ENCODE data around the gene OXCT2.
"Not testable (repeated sequence)": the region's sequence is repeated elsewhere in the genome, so short reads cannot be mapped to it uniquely, and the experiment has no call there.

The OXCT2 gene
- long read RNA-seq, partial matches to known transcripts = 0 of 1 reads
- long read RNA-seq, other reads (novel, unspliced or antisense) = 0 of 1 reads

GRCh38 chr1:39771022-39771532, at the start of gene OXCT2:
OXCT2 (minus strand) TSS chr1:39771348; CDS start chr1:39771255, 93 bp downstream.
- H3K4me3 ChIP-seq (replicated peaks; ENCODE audit: insufficient read depth, low read length); H3K27me3 ChIP-seq (ENCODE audit: insufficient read depth, poor library complexity, severe bottlenecking); H3K27ac ChIP-seq (replicated peaks); DNase-seq (ENCODE audit: low read depth in 1 of 2, low spot score in 1 of 2): not testable (repeated sequence)

GRCh38 chr1:39819091-39819812, 48.1 kb upstream of the OXCT2 start:
- no peak overlapping the region for H3K27ac ChIP-seq (replicated peaks)
- no peaks in the 10 kb centered on the region for H3K27me3 ChIP-seq (ENCODE audit: insufficient read depth, poor library complexity, severe bottlenecking)
- TF ChIP-seq POLR2AphosphoS5 (IDR thresholded peaks at IDR 0.05; ENCODE audit: low read depth) (no peak), REST (IDR thresholded peaks at IDR 0.05; ENCODE audit: insufficient replicate concordance, low read depth) (no peak), SPI1 (IDR thresholded peaks at IDR 0.05; ENCODE audit: borderline replicate concordance, low read depth) (no peak), GABPA (IDR thresholded peaks at IDR 0.05; ENCODE audit: low read depth) (no peak), CTCF (IDR thresholded peaks at IDR 0.05; ENCODE audit: insufficient read depth, low read length) (no peak)
- DNase-seq (ENCODE audit: low read depth in 1 of 2, low spot score in 1 of 2) = no peak
- no peak overlapping the region for H3K4me3 ChIP-seq (replicated peaks; ENCODE audit: insufficient read depth, low read length)

DNA sequence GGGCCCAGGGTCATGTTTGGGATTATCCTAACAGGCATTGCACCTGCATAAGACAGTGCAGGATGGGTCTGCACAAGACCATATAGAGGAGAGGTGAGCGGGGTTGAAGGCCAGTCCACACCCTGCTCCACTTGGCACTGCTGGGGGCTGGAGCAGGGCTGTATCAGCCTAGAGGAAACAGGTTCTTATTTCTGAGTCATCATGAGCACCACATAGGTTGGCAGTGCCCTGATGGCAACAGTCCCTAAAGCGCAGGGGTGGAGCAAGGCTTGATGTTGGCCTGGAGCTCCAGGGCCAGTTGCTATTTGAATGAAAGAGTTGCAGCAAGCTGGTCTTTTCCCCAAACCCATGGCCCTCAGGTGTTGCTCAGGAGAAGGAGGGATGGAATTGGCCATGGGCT, 47.3 kb upstream of the OXCT2 start:
- DNase-seq (ENCODE audit: low read depth in 1 of 2, low spot score in 1 of 2) = no peak
- TF ChIP-seq REST (IDR thresholded peaks at IDR 0.05; ENCODE audit: insufficient replicate concordance, low read depth) = no peak
- no peak for TF ChIP-seq SPI1 (IDR thresholded peaks at IDR 0.05; ENCODE audit: borderline replicate concordance, low read depth)
- TF ChIP-seq POLR2AphosphoS5 (IDR thresholded peaks at IDR 0.05; ENCODE audit: low read depth) = no peak
- TF ChIP-seq CTCF (IDR thresholded peaks at IDR 0.05; ENCODE audit: insufficient read depth, low read length) = no peak
- no peak overlapping the region for H3K4me3 ChIP-seq (replicated peaks; ENCODE audit: insufficient read depth, low read length)
- no peak overlapping the region for H3K27ac ChIP-seq (replicated peaks)
- H3K27me3 ChIP-seq (ENCODE audit: insufficient read depth, poor library complexity, severe bottlenecking) = no peaks in the 10 kb centered on the region

- peak; percentile 94 to 95 for DNase-seq (ENCODE audit: low read depth in 1 of 2, low spot score in 1 of 2)
- not testable (repeated sequence) for H3K4me3 ChIP-seq (replicated peaks; ENCODE audit: insufficient read depth, low read length); H3K27me3 ChIP-seq (ENCODE audit: insufficient read depth, poor library complexity, severe bottlenecking)
- peak overlapping the region; percentile 33 for H3K27ac ChIP-seq (replicated peaks)
- peak; percentile 47 for TF ChIP-seq POLR2AphosphoS5 (IDR thresholded peaks at IDR 0.05; ENCODE audit: low read depth)
- TF ChIP-seq SPI1 (IDR thresholded peaks at IDR 0.05; ENCODE audit: borderline replicate concordance, low read depth) = peak; percentile 87
These were observed 46.2 kb upstream of the OXCT2 start for GRCh38 chr1:39817091-39817932.

All from HL-60 (cell line).